Sigmoid colon (tissue), 4 donors: ENCODE measurements around the gene PNPLA8.

Source experiments
- CTCF ChIP-seq, 4 experiments: fragments of 450-650 bp in 3 of 4; fragments of 200-600 bp in 1 of 4; IDR thresholded peaks; one replicate each; pipeline ENCODE4 v1.5.1; 2016 to 2019; ENCODE audit warnings: antibody characterized with exemption in 4 of 4, mild to moderate bottlenecking in 3 of 4, moderate library complexity in 2 of 4
- POLR2A ChIP-seq, 2 donors: fragments of 450-650 bp; IDR thresholded peaks; one replicate each; pipeline ENCODE4 v1.6.1; 2016; ENCODE audit warnings: antibody characterized with exemption in 2 of 2, mild to moderate bottlenecking in 2 of 2, moderate library complexity in 2 of 2
- POLR2AphosphoS5 ChIP-seq, 4 donors: sonication (generic); formaldehyde crosslinking; IDR thresholded peaks; one replicate each; pipeline ENCODE4 v1.6.1; 2017; ENCODE audit warnings: antibody characterized with exemption in 4 of 4

GRCh38 chr7:108541478-108541877, 15.5 kb upstream of the PNPLA8 start:
- TF ChIP-seq CTCF (IDR thresholded peaks at IDR 0.05) (no peak), POLR2AphosphoS5 (IDR thresholded peaks at IDR 0.05) (no peak), POLR2A (IDR thresholded peaks at IDR 0.05) (no peak)
